Esophagus squamous epithelium (tissue), 5 donors: Measurements from ENCODE around the gene P2RY14. TPM values are rescaled to one million over a fixed set of nuclear protein-coding genes. Genes with fewer than 3 reads are reported as not detected.
"Not testable (repeated sequence)": the region's sequence is repeated elsewhere in the genome, so short reads cannot be mapped to it uniquely, and the experiment has no call there.

Source experiments
- DNase-seq: peaks from one replicate; lab custom pipeline; 2025; lab: John Stamatoyannopoulos, UW
- H3K27ac ChIP-seq, 4 donors: fragments of 200-600 bp; sonication (generic); one replicate each; pipeline ENCODE4 v1.5.1; 2016 to 2019; ENCODE audit warnings: mild to moderate bottlenecking in 1 of 4
- H3K27me3 ChIP-seq, 4 donors: fragments of 200-600 bp; sonication (generic); 1 replicate in 3 of 4; 2 replicates in 1 of 4; pipeline versions ENCODE4 v1.5.1 to v1.6.0; 2017 to 2021; ENCODE audit warnings: antibody characterized with exemption in 1 of 4
- H3K36me3 ChIP-seq, 3 donors: fragments of 200-600 bp; sonication (generic); one replicate each; pipeline ENCODE4 v1.5.1; 2016 to 2019
- H3K4me1 ChIP-seq, 3 donors: fragments of 200-600 bp; sonication (generic); one replicate each; pipeline ENCODE4 v1.5.1; 2017 to 2019
- H3K4me3 ChIP-seq, 4 donors: fragments of 200-600 bp; sonication (generic); 1 replicate in 3 of 4; 2 replicates in 1 of 4; pipeline ENCODE4 v1.5.1; 2016 to 2019; ENCODE audit warnings: mild to moderate bottlenecking in 2 of 4, moderate library complexity in 1 of 4
- H3K9me3 ChIP-seq, 3 donors: fragments of 200-600 bp; sonication (generic); one replicate each; pipeline ENCODE4 v1.5.1; 2016 to 2019
- POLR2A ChIP-seq, 4 donors: fragments of 450-650 bp; IDR thresholded peaks; one replicate each; pipeline ENCODE4 v1.6.1; 2017; ENCODE audit warnings: antibody characterized with exemption in 4 of 4, mild to moderate bottlenecking in 4 of 4, moderate library complexity in 3 of 4
- WGBS, 2 donors: methylation state at CpG; one replicate each; pipeline ENCODE4 v1.1.5; 2018; 5-methylcytosine and 5-hydroxymethylcytosine counted together
- intact Hi-C: fragments of 100-400 bp; cut with DNase I; formaldehyde crosslinking; loops from one replicate; pipeline ENCODE4 v1.15.0; 2022
- total RNA-seq, 4 donors: library from RNA; depleted of rRNA; stranded (reverse); fragments of >200 nt; gene quantifications; one replicate each; pipeline ENCODE4 v1.1.0, GENCODE V29; 2016
- TF ChIP-seq, protein P1 (sequence below), 6 experiments: fragments of 450-650 bp in 4 of 6; fragments of 200-600 bp in 2 of 6; sonication (generic) in 2 of 6; IDR thresholded peaks; one replicate each; pipeline ENCODE4 v1.5.1; 2016 to 2019; ENCODE audit warnings: antibody characterized with exemption in 6 of 6, mild to moderate bottlenecking in 4 of 6, moderate library complexity in 4 of 6
- donor health status: DM: yes; HTN: yes; CAD: no.

Gene P2RY14
- total RNA-seq, 4 donors from 2014 or later, result 0.19 to 15.4 (median 3.2) TPM

GRCh38 chr3:151234825-151235224 lies 43.5 kb downstream of the P2RY14 start:
- H3K36me3 ChIP-seq, result no peaks in the 10 kb centered on the region
- H3K4me1 ChIP-seq, result peaks cover 0 to 13% (median 0%) of the 10 kb centered on the region in 3 donors
- TF ChIP-seq, protein P1, sequence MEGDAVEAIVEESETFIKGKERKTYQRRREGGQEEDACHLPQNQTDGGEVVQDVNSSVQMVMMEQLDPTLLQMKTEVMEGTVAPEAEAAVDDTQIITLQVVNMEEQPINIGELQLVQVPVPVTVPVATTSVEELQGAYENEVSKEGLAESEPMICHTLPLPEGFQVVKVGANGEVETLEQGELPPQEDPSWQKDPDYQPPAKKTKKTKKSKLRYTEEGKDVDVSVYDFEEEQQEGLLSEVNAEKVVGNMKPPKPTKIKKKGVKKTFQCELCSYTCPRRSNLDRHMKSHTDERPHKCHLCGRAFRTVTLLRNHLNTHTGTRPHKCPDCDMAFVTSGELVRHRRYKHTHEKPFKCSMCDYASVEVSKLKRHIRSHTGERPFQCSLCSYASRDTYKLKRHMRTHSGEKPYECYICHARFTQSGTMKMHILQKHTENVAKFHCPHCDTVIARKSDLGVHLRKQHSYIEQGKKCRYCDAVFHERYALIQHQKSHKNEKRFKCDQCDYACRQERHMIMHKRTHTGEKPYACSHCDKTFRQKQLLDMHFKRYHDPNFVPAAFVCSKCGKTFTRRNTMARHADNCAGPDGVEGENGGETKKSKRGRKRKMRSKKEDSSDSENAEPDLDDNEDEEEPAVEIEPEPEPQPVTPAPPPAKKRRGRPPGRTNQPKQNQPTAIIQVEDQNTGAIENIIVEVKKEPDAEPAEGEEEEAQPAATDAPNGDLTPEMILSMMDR (IDR thresholded peaks at IDR 0.05), result no peak
- TF ChIP-seq POLR2A (IDR thresholded peaks at IDR 0.05), result no peak
- no peaks in the 10 kb centered on the region for H3K27me3 ChIP-seq
- intact Hi-C loops, result no loop called here
- no peak overlapping the region for H3K4me3 ChIP-seq
- DNase-seq, result no peak
- peak overlapping the region in 1 of 4 donors; percentile 23 for H3K27ac ChIP-seq
- WGBS, 2 donors, result 93 to 100% methylated on average over 6 of the region's 6 CpGs
- no peaks in the 10 kb centered on the region for H3K9me3 ChIP-seq

DNA sequence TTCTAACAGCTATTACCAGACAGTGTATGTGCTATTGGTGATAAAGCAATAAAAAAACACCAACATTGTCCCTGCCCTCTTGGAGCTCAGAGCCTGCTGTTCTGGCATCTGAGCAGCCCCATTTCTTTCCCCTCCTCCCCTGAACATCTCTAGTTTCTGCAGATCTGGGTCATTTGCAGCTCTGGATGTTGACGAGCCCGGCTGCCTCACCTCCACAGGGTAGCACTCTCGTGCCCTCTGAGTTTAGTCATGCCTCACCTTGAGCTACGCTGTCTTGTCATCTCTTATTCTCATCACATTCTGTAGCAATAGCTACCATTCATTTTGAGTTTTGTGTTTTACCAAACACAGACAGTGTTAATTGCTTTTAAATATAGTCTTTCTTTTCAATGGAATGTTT lies 45.4 kb downstream of the P2RY14 start:
- intact Hi-C loops, result no loop called here
- Histone ChIP-seq H3K27me3 (no peaks in the 10 kb centered on the region), H3K36me3 (no peaks in the 10 kb centered on the region), H3K9me3 (no peaks in the 10 kb centered on the region), H3K27ac (no peak overlapping the region), H3K4me1 (peaks cover 7 to 24% (median 7%) of the 10 kb centered on the region in 3 donors), H3K4me3 (no peak overlapping the region)
- 76 to 85% methylated on average over 4 of the region's 4 CpGs for WGBS, 2 donors
- DNase-seq, result no peak
- TF ChIP-seq, protein P1 (IDR thresholded peaks at IDR 0.05), result no peak
- no peak for TF ChIP-seq POLR2A (IDR thresholded peaks at IDR 0.05)

DNA sequence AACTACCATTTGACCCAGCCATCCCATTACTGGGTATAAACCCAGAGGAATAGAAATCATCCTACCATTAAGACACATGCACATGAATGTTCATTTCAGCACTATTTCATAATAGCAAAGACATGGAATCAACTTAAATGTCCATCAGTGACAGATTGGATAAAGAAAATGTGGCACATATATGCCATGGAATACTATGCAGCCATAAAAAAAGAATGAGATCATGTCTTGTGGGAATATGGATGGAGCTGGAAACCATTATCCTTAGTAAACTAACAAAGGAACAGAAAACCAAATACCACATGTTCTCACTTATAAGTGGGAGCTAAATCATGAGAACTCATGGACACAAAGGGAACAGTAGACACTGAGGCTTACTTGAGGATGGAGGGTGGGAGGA lies 45.9 kb downstream of the P2RY14 start:
- H3K27ac ChIP-seq, DNase-seq, intact Hi-C loops, H3K9me3 ChIP-seq, H3K27me3 ChIP-seq, H3K36me3 ChIP-seq, H3K4me3 ChIP-seq: not testable (repeated sequence)
- H3K4me1 ChIP-seq, result peaks cover 9 to 30% (median 11%) of the 10 kb centered on the region in 3 donors

- H3K27ac ChIP-seq, result peak overlapping the region in 2 of 4 donors; percentile 23 to 49
- intact Hi-C loops, result no loop called here
These were observed 47.7 kb downstream of the P2RY14 start for GRCh38 chr3:151230646-151231045.

GRCh38 chr3:151228666-151229040 lies 49.7 kb downstream of the P2RY14 start:
- Histone ChIP-seq H3K9me3 (no peaks in the 10 kb centered on the region), H3K27me3 (no peaks in the 10 kb centered on the region), H3K27ac (peak overlapping the region in 3 of 4 donors; percentile 48 to 74 (median 71)), H3K36me3 (no peaks in the 10 kb centered on the region), H3K4me1 (peaks cover 14 to 45% (median 15%) of the 10 kb centered on the region in 3 donors), H3K4me3 (no peak overlapping the region)
- WGBS, 2 donors, result 33 to 77% methylated on average over 1 of the region's 1 CpG
- intact Hi-C loops, result loop anchor here (5.0 kb wide), 1 partner anchor 54 kb away; no protein-coding TSS in a partner anchor
- no peak for TF ChIP-seq POLR2A (IDR thresholded peaks at IDR 0.05)
- TF ChIP-seq, protein P1 (IDR thresholded peaks at IDR 0.05), result no peak
- DNase-seq, result no peak

More at GRCh38 chr3:151230646-151231045, 47.7 kb downstream of the P2RY14 start:
- Histone ChIP-seq H3K36me3 (no peaks in the 10 kb centered on the region), H3K4me3 (no peak overlapping the region), H3K9me3 (no peaks in the 10 kb centered on the region), H3K27me3 (no peaks in the 10 kb centered on the region), H3K4me1 (peaks cover 14 to 45% (median 15%) of the 10 kb centered on the region in 3 donors)
- no peak for TF ChIP-seq POLR2A (IDR thresholded peaks at IDR 0.05)
- TF ChIP-seq, protein P1 (IDR thresholded peaks at IDR 0.05), result no peak
- DNase-seq, result no peak
- WGBS, 2 donors, result 20 to 33% methylated on average over 4 of the region's 4 CpGs
